H1 (cell line): ENCODE results near the gene TFAP2A. TPM values are rescaled to one million over a fixed set of nuclear protein-coding genes. Genes with fewer than 3 reads are reported as not detected.

Experiments used
- CTCF ChIA-PET: fragments of 300-600 bp; sonication (Branson Sonifier 250); formaldehyde crosslinking; loops from one replicate; lab custom pipeline; 2021; ENCODE audit not compliant: partially characterized antibody; lab: Charles Lee
- POLR2A ChIA-PET: fragments of 300-600 bp; sonication (Branson Sonifier 250); formaldehyde crosslinking; loops from one replicate; lab custom pipeline; 2021; ENCODE audit warnings: inconsistent platforms; ENCODE audit not compliant: partially characterized antibody; lab: Charles Lee
- DNase-seq, 2 experiments: peaks; one replicate each; pipeline versions ENCODE4 v3.0.0 to v3.0.0-alpha.2; 2010 to 2022; ENCODE audit warnings: low spot score in 2 of 2, low read depth in 1 of 2, mixed read lengths in 1 of 2
- FAIRE-seq: peaks from 2 replicates; lab custom pipeline; 2011; peaks lifted over from hg19 to GRCh38; lab: Jason Lieb, UNC
- H2AFZ ChIP-seq: 2 replicates; pipeline ENCODE4 v1.8.1; 2012; ENCODE audit warnings: low read length, inconsistent platforms
- H2AK5ac ChIP-seq: 2 replicates; pipeline ENCODE4 v1.6.1; 2013; ENCODE audit warnings: low read depth, low read length
- H2BK120ac ChIP-seq: replicated peaks from 2 replicates; pipeline ENCODE3; 2013; ENCODE audit warnings: low read depth, low read length, inconsistent platforms
- H2BK12ac ChIP-seq: 2 replicates; pipeline ENCODE4 v1.6.1; 2013; ENCODE audit warnings: low read depth, low read length
- H2BK15ac ChIP-seq: 2 replicates; pipeline ENCODE4 v1.6.1; 2013; ENCODE audit warnings: low read length
- H2BK20ac ChIP-seq: 2 replicates; pipeline ENCODE4 v1.6.1; 2013; ENCODE audit warnings: low read length
- H2BK5ac ChIP-seq: 2 replicates; pipeline ENCODE4 v1.6.1; 2013; ENCODE audit warnings: low read depth, low read length
- H3K14ac ChIP-seq: 2 replicates; pipeline ENCODE4 v1.6.1; 2013; ENCODE audit warnings: inconsistent platforms; ENCODE audit not compliant: insufficient read length
- H3K18ac ChIP-seq: 2 replicates; pipeline ENCODE4 v1.6.1; 2013; ENCODE audit warnings: low read length; ENCODE audit errors: extremely low read depth
- H3K23ac ChIP-seq: 2 replicates; pipeline ENCODE4 v1.6.1; 2013; ENCODE audit warnings: inconsistent platforms; ENCODE audit not compliant: insufficient read length
- H3K23me2 ChIP-seq: 2 replicates; pipeline ENCODE4 v1.6.1; 2013; ENCODE audit warnings: low read depth, low read length
- H3K27ac ChIP-seq: 2 replicates; pipeline ENCODE4 v1.6.1; 2011; ENCODE audit warnings: low read depth, low read length, inconsistent platforms
- H3K27me3 ChIP-seq, 4 experiments: replicated peaks in 1 of 4; 1 replicate in 1 of 4; 2 replicates in 3 of 4; pipeline versions ENCODE4 v1.6.1 to v1.8.1; 2011 to 2013; ENCODE audit warnings: low read length in 3 of 4, mild to moderate bottlenecking in 3 of 4, inconsistent platforms in 2 of 4, mixed read lengths in 2 of 4, moderate library complexity in 1 of 4; ENCODE audit not compliant: control insufficient read depth in 3 of 4, insufficient read depth in 3 of 4; ENCODE audit errors: extremely low read depth in 1 of 4
- H3K36me3 ChIP-seq, 4 experiments: 2 replicates each; pipeline versions ENCODE4 v1.6.1 to v1.8.1; 2011 to 2013; ENCODE audit warnings: mild to moderate bottlenecking in 4 of 4, low read length in 3 of 4, moderate library complexity in 2 of 4, control low read depth in 1 of 4, inconsistent platforms in 1 of 4; ENCODE audit not compliant: insufficient read depth in 4 of 4, control insufficient read depth in 2 of 4
- H3K4ac ChIP-seq: replicated peaks from 2 replicates; pipeline ENCODE3; 2013; ENCODE audit warnings: low read length, low read depth, mixed read lengths, inconsistent platforms; ENCODE audit not compliant: insufficient read length
- H3K4me1 ChIP-seq, 4 experiments: replicated peaks in 1 of 4; 1 replicate in 1 of 4; 2 replicates in 3 of 4; pipeline versions ENCODE4 v1.6.1 to v1.8.1; 2011 to 2013; ENCODE audit warnings: low read length in 3 of 4, inconsistent platforms in 2 of 4, mixed read lengths in 1 of 4; ENCODE audit not compliant: insufficient read depth in 4 of 4, control insufficient read depth in 3 of 4
- H3K4me2 ChIP-seq, 2 experiments: 2 replicates each; pipeline versions ENCODE4 v1.6.1 to v1.8.1; 2011 to 2013; ENCODE audit warnings: low read depth in 2 of 2, low read length in 2 of 2, control low read depth in 1 of 2, inconsistent platforms in 1 of 2, mild to moderate bottlenecking in 1 of 2; ENCODE audit not compliant: insufficient read depth in 1 of 2
- H3K4me3 ChIP-seq, 4 experiments: fragments of 200-600, 300-600 bp in 1 of 4; sonication (generic), shearing (Covaris generic), sonication (Bioruptor Twin) in 1 of 4; 2 replicates each; pipeline versions ENCODE4 v1.5.1 to v1.8.1; 2011 to 2016; ENCODE audit warnings: low read length in 4 of 4, low read depth in 3 of 4, control low read depth in 2 of 4, inconsistent platforms in 2 of 4, mild to moderate bottlenecking in 2 of 4, mixed read lengths in 1 of 4, moderate library complexity in 1 of 4; ENCODE audit not compliant: insufficient read depth in 2 of 4; ENCODE audit errors: extremely low read depth in 1 of 4
- H3K56ac ChIP-seq: replicated peaks from 2 replicates; pipeline ENCODE3; 2013; ENCODE audit warnings: low read depth, mild to moderate bottlenecking, mixed read lengths, low read length, inconsistent platforms; ENCODE audit not compliant: insufficient read length
- H3K79me1 ChIP-seq: 2 replicates; pipeline ENCODE4 v1.6.1; 2013; ENCODE audit warnings: low read depth, low read length, control low read depth
- H3K79me2 ChIP-seq, 2 experiments: 2 replicates each; pipeline versions ENCODE4 v1.6.1 to v1.8.1; 2012 to 2013; ENCODE audit warnings: low read length in 2 of 2, mild to moderate bottlenecking in 2 of 2, inconsistent platforms in 1 of 2; ENCODE audit not compliant: insufficient read depth in 2 of 2, control insufficient read depth in 1 of 2
- H3K9ac ChIP-seq, 4 experiments: replicated peaks in 1 of 4; 1 replicate in 1 of 4; 2 replicates in 3 of 4; pipeline versions ENCODE4 v1.6.1 to v1.8.1; 2011 to 2013; ENCODE audit warnings: low read depth in 3 of 4, low read length in 3 of 4, control low read depth in 2 of 4, mild to moderate bottlenecking in 2 of 4, moderate library complexity in 2 of 4, inconsistent platforms in 1 of 4; ENCODE audit errors: extremely low read depth in 1 of 4
- H3K9me3 ChIP-seq, 2 experiments: 2 replicates each; pipeline versions ENCODE4 v1.6.1 to v1.8.1; 2012 to 2013; ENCODE audit warnings: mild to moderate bottlenecking in 2 of 2, moderate library complexity in 2 of 2, control low read depth in 1 of 2, inconsistent platforms in 1 of 2, low read depth in 1 of 2, low read length in 1 of 2, mixed read lengths in 1 of 2; ENCODE audit not compliant: insufficient read depth in 2 of 2
- H4K20me1 ChIP-seq, 2 experiments: replicated peaks in 1 of 2; 2 replicates each; pipeline versions ENCODE3 to v1.8.1; 2011 to 2013; ENCODE audit warnings: inconsistent platforms in 2 of 2, low read length in 2 of 2, mild to moderate bottlenecking in 1 of 2; ENCODE audit not compliant: insufficient read depth in 2 of 2, control insufficient read depth in 1 of 2
- H4K5ac ChIP-seq: 2 replicates; pipeline ENCODE4 v1.6.1; 2013; ENCODE audit warnings: low read length, low read depth, mixed read lengths, inconsistent platforms; ENCODE audit not compliant: insufficient read length
- H4K8ac ChIP-seq: 2 replicates; pipeline ENCODE4 v1.8.0; 2013; ENCODE audit warnings: mild to moderate bottlenecking, moderate library complexity, low read length, inconsistent platforms; ENCODE audit not compliant: insufficient read depth; ENCODE audit errors: extremely low read depth
- H4K91ac ChIP-seq: replicated peaks from 2 replicates; pipeline ENCODE3; 2013; ENCODE audit warnings: low read length, mixed read lengths, inconsistent platforms; ENCODE audit not compliant: insufficient read length
- CHD2 ChIP-seq: IDR thresholded peaks from 2 replicates; pipeline ENCODE4 v1.6.1; 2012; ENCODE audit warnings: low read length, improper control_type of control experiment
- CTBP2 ChIP-seq: IDR thresholded peaks from 2 replicates; pipeline ENCODE4 v1.7.0; 2011; ENCODE audit warnings: borderline replicate concordance, mild to moderate bottlenecking, moderate library complexity, mixed read lengths, low read length; ENCODE audit not compliant: insufficient read depth, insufficient read length
- E2F6 ChIP-seq: IDR thresholded peaks from 2 replicates; pipeline ENCODE4 v1.6.1; 2012; ENCODE audit warnings: inconsistent platforms
- EZH2 ChIP-seq: fragments of 200-600 bp; sonication (generic); IDR thresholded peaks from 2 replicates; pipeline ENCODE4 v1.7.1; 2012; ENCODE audit warnings: low read depth, mild to moderate bottlenecking, moderate library complexity, low read length, inconsistent platforms; ENCODE audit not compliant: severe bottlenecking
- HDAC6 ChIP-seq: IDR thresholded peaks from one replicate; pipeline ENCODE4 v1.7.1; 2012; ENCODE audit warnings: low read depth, mild to moderate bottlenecking, inconsistent platforms, low read length, moderate library complexity
- MAX ChIP-seq: IDR thresholded peaks from 2 replicates; pipeline ENCODE4 v1.6.1; 2012; ENCODE audit warnings: inconsistent platforms
- SIRT6 ChIP-seq: IDR thresholded peaks from one replicate; pipeline ENCODE4 v1.7.1; 2012; ENCODE audit warnings: low read length, inconsistent platforms
- SP4 ChIP-seq: IDR thresholded peaks from 2 replicates; pipeline ENCODE4 v1.6.1; 2012; ENCODE audit warnings: low read length, inconsistent platforms
- SRF ChIP-seq: IDR thresholded peaks from 2 replicates; pipeline ENCODE4 v1.6.1; 2011; ENCODE audit warnings: mild to moderate bottlenecking, low read depth, low read length, moderate library complexity
- WGBS, 2 experiments: shearing (Covaris generic) in 1 of 2; methylation state at CpG; one replicate each; pipeline versions ENCODE4 v1.1.6 to v1.1.7; 2013 to 2015; ENCODE audit warnings: low lambda C conversion rate in 2 of 2, mixed read lengths in 2 of 2, inconsistent platforms in 1 of 2, low coverage in 1 of 2, missing lambda C conversion rate in 1 of 2; ENCODE audit not compliant: insufficient replicate concordance in 2 of 2, insufficient coverage in 1 of 2, insufficient read length in 1 of 2; ENCODE audit errors: extremely low coverage in 1 of 2, missing lambda C conversion rate in 1 of 2; 5-methylcytosine and 5-hydroxymethylcytosine counted together
- polyA plus RNA-seq, 7 experiments: library from polyadenylated mRNA; depleted of rRNA in 3 of 7; stranded (reverse) in 5 of 7; unstranded in 2 of 7; fragments of >200 nt in 5 of 7; fragments of 200-250 nt in 2 of 7; gene quantifications; 1 replicate in 5 of 7; 2 replicates in 1 of 7; 4 replicates in 1 of 7; pipeline versions ENCODE4 v1.2.1 to v1.2.3, GENCODE V29; 2011 to 2013; ENCODE audit warnings: missing spikeins in 2 of 7, mixed read lengths in 2 of 7
- total RNA-seq: library from RNA; stranded (reverse); fragmentation: NEBNext Ultra II Directional; extraction: Animal tissue kit (Norgen Biotek cat#: 25700); gene quantifications from 2 replicates; pipeline ENCODE4 v1.2.1, GENCODE V29; 2021

TFAP2A gene
- total and polyA plus RNA-seq, 2 of the 8 experiments (the other 6 are each of a cell fraction or from before 2014, with no cell fraction given), result 0.23 TPM; not detected in 1

DNA sequence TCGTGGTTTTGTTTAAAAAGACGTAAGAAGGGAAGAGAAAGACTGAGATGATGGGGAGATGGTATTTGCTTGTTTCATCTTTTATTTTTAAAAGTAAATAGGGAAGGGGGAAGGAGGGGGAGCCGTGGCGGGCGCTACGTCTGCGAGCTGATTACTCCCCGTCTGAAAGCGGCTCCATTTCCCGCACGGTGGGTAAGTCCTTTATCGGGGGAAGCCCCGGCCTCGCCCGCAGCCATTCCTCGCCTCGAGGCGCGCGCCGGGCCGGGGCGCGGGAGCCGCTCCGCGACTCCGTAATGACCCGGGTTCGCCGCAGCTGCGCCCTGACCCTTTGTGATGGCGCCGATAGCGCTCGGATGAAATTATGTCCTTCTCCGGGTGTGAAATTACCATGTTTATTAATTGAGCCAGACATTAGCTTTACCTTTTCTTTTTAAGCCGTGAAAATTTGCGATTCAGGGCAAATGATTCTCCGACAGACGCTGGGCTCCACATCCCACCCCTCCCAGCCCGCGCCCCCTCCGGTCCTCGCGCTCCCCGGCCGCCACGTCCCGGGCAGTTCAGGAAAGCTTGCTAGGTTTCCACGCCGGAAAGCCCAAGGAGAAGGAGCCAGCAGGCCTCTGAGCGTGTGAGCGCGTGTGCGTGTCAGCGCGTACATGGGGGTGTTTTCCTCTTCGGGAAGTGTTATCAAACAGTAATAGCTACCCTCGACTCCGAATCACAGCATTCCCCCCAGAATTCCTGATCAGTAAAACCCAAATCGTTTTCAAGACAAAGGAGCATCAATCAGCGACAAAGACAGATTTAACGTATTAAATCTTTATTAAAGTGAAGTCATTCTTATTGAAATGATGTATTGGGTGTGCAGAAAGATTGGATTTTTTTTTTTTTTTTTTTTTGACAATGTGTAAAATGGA, 30.0 kb downstream of the TFAP2A start:
- Histone ChIP-seq H3K23ac (no peak overlapping the region), H3K36me3 (peaks cover 0 to 11% (median 0%) of the 10 kb centered on the region in 4 experiments; a peak in 1 of 8 replicates), H3K27me3 (peaks cover 88 to 100% (median 96%) of the 10 kb centered on the region in 4 experiments), H2BK12ac (no peak overlapping the region; the same call in 1 of the 2 replicates), H2AFZ (no peak overlapping the region), H3K79me2 (no peaks in the 10 kb centered on the region), H3K9ac (no peak overlapping the region), H4K8ac (no peak overlapping the region), H4K20me1 (peaks cover 9 to 20% of the 10 kb centered on the region in 2 experiments), H3K4me2 (peak overlapping the region; percentile 52 to 83), H3K4me3 (peak overlapping the region in 2 of 4 experiments; percentile 15 to 46; a peak in 3 of 8 replicates), H3K79me1 (no peaks in the 10 kb centered on the region), H3K18ac (no peak overlapping the region; the same call in 1 of the 2 replicates), H3K4ac (no peak overlapping the region), H3K14ac (no peak overlapping the region), H4K5ac (no peak overlapping the region), H3K27ac (no peak overlapping the region), H3K4me1 (peaks cover 11 to 42% (median 29%) of the 10 kb centered on the region in 4 experiments), H3K23me2 (no peaks in the 10 kb centered on the region; the same call in 1 of the 2 replicates), H2BK5ac (no peak overlapping the region), H2AK5ac (no peak overlapping the region), H4K91ac (no peak overlapping the region), H2BK15ac (no peak overlapping the region), H2BK20ac (no peak overlapping the region), H3K56ac (no peak overlapping the region), H2BK120ac (no peak overlapping the region), H3K9me3 (no peaks in the 10 kb centered on the region)
- DNase-seq, result no peak
- ChIA-PET POLR2A (interaction anchor here (0.6 to 1.5 kb wide), 10 partner anchors 14 to 497 kb away, joined by 3 to 5 read pairs (median 3); partner anchors contain the start of gene TFAP2A), CTCF (interaction anchor here (0.9 to 17.2 kb wide), 3 partner anchors 18 to 302 kb away, joined by 3 to 365 read pairs (median 4); partner anchors contain the start of gene TFAP2A)
- 3% methylated on average over 51 of the region's 64 CpGs; no CpG with 5 or more reads in 1 of the 2 experiments for WGBS, 2 experiments
- FAIRE-seq, result no peak
- TF ChIP-seq SIRT6 (no peak), MAX (0 out of 2 replicates have a peak, but pooled peaks have one; percentile 45), EZH2 (peak; percentile 97), CHD2 (no peak), CTBP2 (peak; percentile 33), SP4 (no peak), E2F6 (peak; percentile 68), HDAC6 (no peak), SRF (no peak)
